ENCODE data around the gene DPP9. TPM values are rescaled to one million over a fixed set of nuclear protein-coding genes. Genes with fewer than 3 reads are reported as not detected.
A peak's percentile ranks its signal among the peaks of the same experiment; 100 is the strongest.

Gene DPP9
- polyA plus RNA-seq, 3 donors: 12.6 to 23.8 (median 13.9) TPM

GRCh38 chr19:4693471-4694121, 30.0 kb downstream of the DPP9 start:
- peak overlapping the region in 3 of 7 donors; percentile 41 to 78 (median 60) for H3K27ac Mint-ChIP-seq
- peaks cover 90 to 95% of the 10 kb centered on the region in 2 donors for H3K36me3 ChIP-seq (replicated peaks in 1 of 2; ENCODE audit: control insufficient read depth in 1 of 2, insufficient read depth in 2 of 2, low read length in 2 of 2)

GRCh38 chr19:4693078-4693350, 30.6 kb downstream of the DPP9 start:
- no peak overlapping the region for H3K4me2 ChIP-seq (replicated peaks; ENCODE audit: extremely low read depth, low read length, poor library complexity, severe bottlenecking)
- H3K79me2 ChIP-seq (ENCODE audit: insufficient read depth, low read length): no peaks in the 10 kb centered on the region
- no peak overlapping the region for H3K4me3 ChIP-seq (replicated peaks in 1 of 3; ENCODE audit: low read depth in 2 of 3, low read length in 3 of 3)
- peaks cover 89 to 95% of the 10 kb centered on the region in 2 donors for H3K36me3 ChIP-seq (replicated peaks in 1 of 2; ENCODE audit: control insufficient read depth in 1 of 2, insufficient read depth in 2 of 2, low read length in 2 of 2)
- H3K27ac Mint-ChIP-seq: no peak overlapping the region
- H3K27me3 ChIP-seq (ENCODE audit: control insufficient read depth in 2 of 2, insufficient read depth in 2 of 2, low read length in 2 of 2): no peaks in the 10 kb centered on the region
- H3K4me3 Mint-ChIP-seq: no peak overlapping the region
- peaks cover 79 to 96% of the 10 kb centered on the region in 2 donors for H3K36me3 Mint-ChIP-seq
- H3K4me1 ChIP-seq (ENCODE audit: control insufficient read depth in 1 of 2, insufficient read depth in 2 of 2, low read length in 2 of 2): peaks cover 0 to 6% of the 10 kb centered on the region in 2 donors
- intact Hi-C loops (cut with micrococcal nuclease): no loop called here
- H3K9ac ChIP-seq (ENCODE audit: insufficient read depth, low read length, poor library complexity, severe bottlenecking): no peak overlapping the region
- H4K20me1 ChIP-seq (ENCODE audit: insufficient read depth, low read length): peaks cover 5% of the 10 kb centered on the region
- H2AFZ ChIP-seq (ENCODE audit: insufficient read depth, low read depth, low read length, poor library complexity, severe bottlenecking): no peak overlapping the region
- H3K27ac ChIP-seq (ENCODE audit: low read depth in 1 of 2, low read length in 2 of 2): no peak overlapping the region
- 89% methylated on average over 4 of the region's 7 CpGs for WGBS (ENCODE audit: insufficient coverage)
- peaks cover 8% of the 10 kb centered on the region for H3K4me1 Mint-ChIP-seq
- no peaks in the 10 kb centered on the region for H3K9me3 ChIP-seq (replicated peaks in 1 of 2; ENCODE audit: control insufficient read depth in 1 of 2, insufficient read depth in 1 of 2, low read length in 2 of 2)
- TF ChIP-seq CTCF (IDR thresholded peaks at IDR 0.05): no peak
- no peaks in the 10 kb centered on the region for H3K9me3 Mint-ChIP-seq
- H3K27me3 Mint-ChIP-seq (ENCODE audit: low read depth in 3 of 3): peaks cover 0 to 3% (median 0%) of the 10 kb centered on the region in 3 donors
- DNase-seq: no peak

More at GRCh38 chr19:4693471-4694121, 30.0 kb downstream of the DPP9 start:
- Histone ChIP-seq H4K20me1 (ENCODE audit: insufficient read depth, low read length) (peaks cover 5% of the 10 kb centered on the region), H3K27me3 (ENCODE audit: control insufficient read depth in 2 of 2, insufficient read depth in 2 of 2, low read length in 2 of 2) (no peaks in the 10 kb centered on the region), H2AFZ (ENCODE audit: insufficient read depth, low read depth, low read length, poor library complexity, severe bottlenecking) (no peak overlapping the region), H3K4me2 (replicated peaks; ENCODE audit: extremely low read depth, low read length, poor library complexity, severe bottlenecking) (no peak overlapping the region), H3K9ac (ENCODE audit: insufficient read depth, low read length, poor library complexity, severe bottlenecking) (no peak overlapping the region), H3K27ac (ENCODE audit: low read depth in 1 of 2, low read length in 2 of 2) (no peak overlapping the region), H3K4me1 (ENCODE audit: control insufficient read depth in 1 of 2, insufficient read depth in 2 of 2, low read length in 2 of 2) (peaks cover 0 to 6% of the 10 kb centered on the region in 2 donors), H3K79me2 (ENCODE audit: insufficient read depth, low read length) (no peaks in the 10 kb centered on the region), H3K9me3 (replicated peaks in 1 of 2; ENCODE audit: control insufficient read depth in 1 of 2, insufficient read depth in 1 of 2, low read length in 2 of 2) (no peaks in the 10 kb centered on the region), H3K4me3 (replicated peaks in 1 of 3; ENCODE audit: low read depth in 2 of 3, low read length in 3 of 3) (no peak overlapping the region)
- intact Hi-C loops (cut with micrococcal nuclease): no loop called here
- H3K9me3 Mint-ChIP-seq: no peaks in the 10 kb centered on the region
- TF ChIP-seq CTCF (IDR thresholded peaks at IDR 0.05): no peak
- no peak overlapping the region for H3K4me3 Mint-ChIP-seq
- H3K27me3 Mint-ChIP-seq (ENCODE audit: low read depth in 3 of 3): peaks cover 0 to 3% (median 0%) of the 10 kb centered on the region in 3 donors
- H3K36me3 Mint-ChIP-seq: peaks cover 77 to 96% of the 10 kb centered on the region in 2 donors
- no peak for DNase-seq
- WGBS (ENCODE audit: insufficient coverage): 94% methylated on average over 12 of the region's 15 CpGs
- peaks cover 8% of the 10 kb centered on the region for H3K4me1 Mint-ChIP-seq

Data from CD14-positive monocyte (primary cell).